ENCODE data around the gene GPR78. TPM values are rescaled to one million over a fixed set of nuclear protein-coding genes. Genes with fewer than 3 reads are reported as not detected.

Gene GPR78
- total RNA-seq, 1 donor from 2014 or later, result 0.15 TPM

DNA sequence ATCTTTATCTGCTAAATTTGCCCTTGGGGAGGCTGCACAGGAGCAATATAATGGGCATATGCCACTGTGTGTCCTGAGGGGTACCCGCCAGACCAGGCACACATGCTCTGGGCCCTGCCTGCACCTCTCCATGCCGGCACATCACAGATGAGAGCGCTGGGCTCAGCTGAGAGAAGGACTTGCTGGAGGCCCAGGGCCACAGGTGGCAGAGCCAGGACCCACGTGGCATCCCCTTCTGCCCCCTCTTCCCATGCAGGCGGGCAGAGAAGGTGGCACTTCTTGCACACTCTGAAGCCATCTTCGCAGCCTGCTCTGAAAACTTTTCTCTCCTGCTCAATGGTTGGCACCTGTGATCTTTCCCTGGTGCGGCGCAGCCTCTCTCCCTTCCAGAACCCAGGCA is 32.5 kb downstream of the GPR78 start:
- TF ChIP-seq, protein P1, sequence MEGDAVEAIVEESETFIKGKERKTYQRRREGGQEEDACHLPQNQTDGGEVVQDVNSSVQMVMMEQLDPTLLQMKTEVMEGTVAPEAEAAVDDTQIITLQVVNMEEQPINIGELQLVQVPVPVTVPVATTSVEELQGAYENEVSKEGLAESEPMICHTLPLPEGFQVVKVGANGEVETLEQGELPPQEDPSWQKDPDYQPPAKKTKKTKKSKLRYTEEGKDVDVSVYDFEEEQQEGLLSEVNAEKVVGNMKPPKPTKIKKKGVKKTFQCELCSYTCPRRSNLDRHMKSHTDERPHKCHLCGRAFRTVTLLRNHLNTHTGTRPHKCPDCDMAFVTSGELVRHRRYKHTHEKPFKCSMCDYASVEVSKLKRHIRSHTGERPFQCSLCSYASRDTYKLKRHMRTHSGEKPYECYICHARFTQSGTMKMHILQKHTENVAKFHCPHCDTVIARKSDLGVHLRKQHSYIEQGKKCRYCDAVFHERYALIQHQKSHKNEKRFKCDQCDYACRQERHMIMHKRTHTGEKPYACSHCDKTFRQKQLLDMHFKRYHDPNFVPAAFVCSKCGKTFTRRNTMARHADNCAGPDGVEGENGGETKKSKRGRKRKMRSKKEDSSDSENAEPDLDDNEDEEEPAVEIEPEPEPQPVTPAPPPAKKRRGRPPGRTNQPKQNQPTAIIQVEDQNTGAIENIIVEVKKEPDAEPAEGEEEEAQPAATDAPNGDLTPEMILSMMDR (IDR thresholded peaks at IDR 0.05), result no peak
- Mint-ChIP-seq H3K27ac (ENCODE audit: unreplicated experiment) (no peak overlapping the region), H3K9me3 (ENCODE audit: low read depth) (no peaks in the 10 kb centered on the region), H3K36me3 (ENCODE audit: low read depth) (peaks cover 3% of the 10 kb centered on the region), H3K4me1 (ENCODE audit: low read depth) (no peaks in the 10 kb centered on the region), H3K27me3 (ENCODE audit: low read depth) (peaks cover 16% of the 10 kb centered on the region), H3K4me3 (ENCODE audit: unreplicated experiment) (no peak overlapping the region)
- peak; percentile 84 for DNase-seq (ENCODE audit: low spot score)

GRCh38 chr4:8613421-8614364 is 33.5 kb downstream of the GPR78 start:
- no peak overlapping the region for H3K4me3 Mint-ChIP-seq (ENCODE audit: unreplicated experiment)
- peaks cover 19% of the 10 kb centered on the region for H3K27me3 Mint-ChIP-seq (ENCODE audit: low read depth)
- H3K4me1 Mint-ChIP-seq (ENCODE audit: low read depth), result no peaks in the 10 kb centered on the region
- peaks cover 3% of the 10 kb centered on the region for H3K36me3 Mint-ChIP-seq (ENCODE audit: low read depth)
- peak; percentile 91 for DNase-seq (ENCODE audit: low spot score)
- no peaks in the 10 kb centered on the region for H3K9me3 Mint-ChIP-seq (ENCODE audit: low read depth)
- TF ChIP-seq, protein P1 (IDR thresholded peaks at IDR 0.05), result no peak
- no peak overlapping the region for H3K27ac Mint-ChIP-seq (ENCODE audit: unreplicated experiment)

- no peaks in the 10 kb centered on the region for H3K9me3 Mint-ChIP-seq (ENCODE audit: low read depth)
- H3K4me3 Mint-ChIP-seq (ENCODE audit: unreplicated experiment), result no peak overlapping the region
- H3K27ac Mint-ChIP-seq (ENCODE audit: unreplicated experiment), result no peak overlapping the region
- peak; percentile 83 for DNase-seq (ENCODE audit: low spot score)
- H3K4me1 Mint-ChIP-seq (ENCODE audit: low read depth), result no peaks in the 10 kb centered on the region
- H3K27me3 Mint-ChIP-seq (ENCODE audit: low read depth), result peaks cover 15% of the 10 kb centered on the region
- no peaks in the 10 kb centered on the region for H3K36me3 Mint-ChIP-seq (ENCODE audit: low read depth)
- TF ChIP-seq, protein P1 (IDR thresholded peaks at IDR 0.05), result no peak
Observed at GRCh38 chr4:8614365-8615193, 34.4 kb downstream of the GPR78 start.

DNA sequence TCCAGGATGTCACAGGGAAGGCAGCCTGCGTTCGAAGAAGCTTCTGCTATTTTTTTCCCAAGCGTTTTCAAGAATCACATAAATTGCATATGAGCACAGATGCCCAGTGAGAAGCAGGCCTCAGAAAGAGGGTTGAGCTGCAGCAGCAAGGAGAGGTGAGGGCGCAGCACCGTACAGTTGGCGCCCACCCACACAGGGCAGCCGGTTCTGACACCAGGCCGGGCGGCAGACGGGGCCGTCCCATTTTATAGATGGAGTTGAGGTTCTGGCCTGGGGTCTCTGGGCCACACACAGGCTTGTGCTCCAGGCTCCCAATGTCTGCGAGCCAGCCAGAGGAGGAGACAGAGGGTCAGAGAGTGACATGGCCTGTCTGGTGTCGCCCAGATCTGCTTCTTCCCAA is 35.2 kb downstream of the GPR78 start:
- TF ChIP-seq, protein P1 (IDR thresholded peaks at IDR 0.05), result no peak
- no peak overlapping the region for H3K4me3 Mint-ChIP-seq (ENCODE audit: unreplicated experiment)
- H3K27ac Mint-ChIP-seq (ENCODE audit: unreplicated experiment), result no peak overlapping the region
- H3K27me3 Mint-ChIP-seq (ENCODE audit: low read depth), result peaks cover 15% of the 10 kb centered on the region
- peak; percentile 79 for DNase-seq (ENCODE audit: low spot score)
- no peaks in the 10 kb centered on the region for H3K4me1 Mint-ChIP-seq (ENCODE audit: low read depth)
- no peaks in the 10 kb centered on the region for H3K9me3 Mint-ChIP-seq (ENCODE audit: low read depth)
- H3K36me3 Mint-ChIP-seq (ENCODE audit: low read depth), result no peaks in the 10 kb centered on the region

Measured in chondrocyte (in vitro differentiated cells).